Endothelial cell (in vitro differentiated cells): ENCODE measurements around the gene JCHAIN. TPM values are rescaled to one million over a fixed set of nuclear protein-coding genes. Genes with fewer than 3 reads are reported as not detected.

Experiments
- DNase-seq: peaks from one replicate; pipeline ENCODE4 v3.0.0; 2021; ENCODE audit warnings: low spot score
- H3K27ac Mint-ChIP-seq: one replicate; pipeline ENCODE4 v1.8.0; 2021; ENCODE audit warnings: mixed read lengths, inconsistent platforms; ENCODE audit not compliant: unreplicated experiment
- H3K27me3 Mint-ChIP-seq: one replicate; pipeline ENCODE4 v1.8.0; 2021; ENCODE audit warnings: mild to moderate bottlenecking, moderate library complexity, mixed read lengths, inconsistent platforms; ENCODE audit not compliant: unreplicated experiment
- H3K36me3 Mint-ChIP-seq: one replicate; pipeline ENCODE4 v1.8.0; 2021; ENCODE audit warnings: mild to moderate bottlenecking, low read depth, mixed read lengths, inconsistent platforms; ENCODE audit not compliant: unreplicated experiment
- H3K4me1 Mint-ChIP-seq: one replicate; pipeline ENCODE4 v1.8.0; 2021; ENCODE audit warnings: mild to moderate bottlenecking, mixed read lengths, inconsistent platforms; ENCODE audit not compliant: unreplicated experiment
- H3K4me3 Mint-ChIP-seq: one replicate; pipeline ENCODE4 v1.8.0; 2021; ENCODE audit warnings: mild to moderate bottlenecking, mixed read lengths, inconsistent platforms; ENCODE audit not compliant: unreplicated experiment
- H3K9me3 Mint-ChIP-seq: one replicate; pipeline ENCODE4 v1.8.0; 2021; ENCODE audit warnings: mixed read lengths, inconsistent platforms; ENCODE audit not compliant: unreplicated experiment
- total RNA-seq: library from RNA; stranded (reverse); fragmentation: NEBNext Ultra II Directional; extraction: Animal tissue kit (Norgen Biotek cat#: 25700); gene quantifications from one replicate; pipeline ENCODE4 v1.2.1, GENCODE V29; 2021; ENCODE audit not compliant: unreplicated experiment
- TF ChIP-seq, protein P1 (sequence below): fragments of 200-600 bp; sonication (generic); IDR thresholded peaks from one replicate; pipeline ENCODE4 v1.5.0; 2021; ENCODE audit warnings: antibody characterized with exemption; ENCODE audit not compliant: unreplicated experiment

JCHAIN gene
- total RNA-seq, 1 donor from 2014 or later, result not detected

DNA sequence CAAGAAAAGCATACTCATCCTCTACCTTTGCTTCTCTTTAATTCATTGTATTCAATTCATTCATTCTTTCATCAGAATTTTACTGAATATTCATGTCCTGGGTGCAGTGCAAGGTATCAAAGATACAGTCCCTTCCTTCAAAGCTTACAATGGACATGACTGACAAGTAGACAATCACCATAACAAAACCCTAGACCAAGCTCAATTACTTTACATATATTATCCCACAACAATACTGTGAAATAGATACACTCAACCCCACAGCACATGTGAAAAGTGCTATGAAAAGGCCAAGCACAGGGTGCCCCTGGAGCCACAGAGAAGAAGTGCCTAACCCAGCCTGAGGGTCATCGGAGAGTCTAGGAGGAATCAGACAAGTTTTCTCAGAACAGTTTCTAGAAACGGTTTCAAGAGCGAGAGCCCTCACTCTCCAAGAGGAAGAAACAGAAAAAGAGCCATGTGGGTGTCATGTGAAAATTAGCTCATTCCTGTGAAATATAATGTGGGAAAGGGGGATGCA, 58.9 kb downstream of the JCHAIN start:
- no peak overlapping the region for H3K27ac Mint-ChIP-seq
- no peaks in the 10 kb centered on the region for H3K36me3 Mint-ChIP-seq
- TF ChIP-seq, protein P1, sequence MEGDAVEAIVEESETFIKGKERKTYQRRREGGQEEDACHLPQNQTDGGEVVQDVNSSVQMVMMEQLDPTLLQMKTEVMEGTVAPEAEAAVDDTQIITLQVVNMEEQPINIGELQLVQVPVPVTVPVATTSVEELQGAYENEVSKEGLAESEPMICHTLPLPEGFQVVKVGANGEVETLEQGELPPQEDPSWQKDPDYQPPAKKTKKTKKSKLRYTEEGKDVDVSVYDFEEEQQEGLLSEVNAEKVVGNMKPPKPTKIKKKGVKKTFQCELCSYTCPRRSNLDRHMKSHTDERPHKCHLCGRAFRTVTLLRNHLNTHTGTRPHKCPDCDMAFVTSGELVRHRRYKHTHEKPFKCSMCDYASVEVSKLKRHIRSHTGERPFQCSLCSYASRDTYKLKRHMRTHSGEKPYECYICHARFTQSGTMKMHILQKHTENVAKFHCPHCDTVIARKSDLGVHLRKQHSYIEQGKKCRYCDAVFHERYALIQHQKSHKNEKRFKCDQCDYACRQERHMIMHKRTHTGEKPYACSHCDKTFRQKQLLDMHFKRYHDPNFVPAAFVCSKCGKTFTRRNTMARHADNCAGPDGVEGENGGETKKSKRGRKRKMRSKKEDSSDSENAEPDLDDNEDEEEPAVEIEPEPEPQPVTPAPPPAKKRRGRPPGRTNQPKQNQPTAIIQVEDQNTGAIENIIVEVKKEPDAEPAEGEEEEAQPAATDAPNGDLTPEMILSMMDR, result no peak
- H3K27me3 Mint-ChIP-seq, result no peaks in the 10 kb centered on the region
- H3K4me3 Mint-ChIP-seq, result no peak overlapping the region
- H3K4me1 Mint-ChIP-seq, result no peaks in the 10 kb centered on the region
- H3K9me3 Mint-ChIP-seq, result peaks cover 5% of the 10 kb centered on the region
- no peak for DNase-seq

DNA sequence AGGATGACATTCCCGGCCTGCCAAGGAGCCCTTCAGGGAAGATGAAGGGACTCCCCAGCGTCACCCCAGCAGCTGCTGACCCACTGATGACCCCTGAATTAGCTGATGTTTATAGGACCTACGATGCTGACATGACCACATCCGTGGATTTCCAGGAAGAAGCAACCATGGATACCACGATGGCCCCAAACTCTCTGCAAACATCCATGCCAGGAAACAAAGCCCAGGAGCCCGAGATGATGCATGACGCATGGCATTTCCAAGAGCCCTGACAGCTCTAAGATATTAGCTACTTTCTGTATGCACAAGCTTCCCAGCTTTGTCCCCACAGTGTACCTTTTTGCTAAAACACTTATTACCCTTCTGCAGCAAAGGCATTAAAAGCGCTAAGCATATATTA, 59.8 kb downstream of the JCHAIN start:
- no peaks in the 10 kb centered on the region for H3K36me3 Mint-ChIP-seq
- H3K27ac Mint-ChIP-seq, result no peak overlapping the region
- DNase-seq, result no peak
- TF ChIP-seq, protein P1, result no peak
- no peak overlapping the region for H3K4me3 Mint-ChIP-seq
- H3K9me3 Mint-ChIP-seq, result peaks cover 5% of the 10 kb centered on the region
- no peaks in the 10 kb centered on the region for H3K27me3 Mint-ChIP-seq
- peaks cover 3% of the 10 kb centered on the region for H3K4me1 Mint-ChIP-seq

Other genes starting within 250 kb of the JCHAIN start
- not detected for gene MUC7, start 194.3 kb downstream of the JCHAIN start, total RNA-seq
- not detected for gene AMTN, start 147.9 kb downstream of the JCHAIN start, total RNA-seq
- not detected for gene AMBN, start 74.3 kb downstream of the JCHAIN start, total RNA-seq
- gene ENAM, start 37.8 kb downstream of the JCHAIN start, total RNA-seq, result 0.18 TPM
- 28.6 TPM for gene UTP3, start 22.0 kb upstream of the JCHAIN start, total RNA-seq
- gene RUFY3, start 55.5 kb upstream of the JCHAIN start, total RNA-seq, result 72.6 TPM
- gene GRSF1, start 173.4 kb upstream of the JCHAIN start, total RNA-seq, result 69.5 TPM
- 49.4 TPM for gene MOB1B, start 235.9 kb upstream of the JCHAIN start, total RNA-seq